ENCODE measurements around the gene PAH. TPM values are rescaled to one million over a fixed set of nuclear protein-coding genes. Genes with fewer than 3 reads are reported as not detected.

Gene PAH
- total and polyA plus RNA-seq, 2 of the 13 experiments (the other 11 are each of a cell fraction or from before 2014, with no cell fraction given), result 192 to 451 TPM

GRCh38 chr12:102851246-102851645 lies 65.8 kb downstream of the PAH start:
- BruUV-seq (replicated peaks), result no TSS peak
- intact Hi-C loops (cut with micrococcal nuclease; ENCODE audit: unreplicated experiment) (no loop called here), in situ Hi-C loops (cut with HindIII; ENCODE audit: extremely low pct_ligation_motif_present, low pct_unique_long_range_greater_than_20kb) (no loop called here)
- Histone ChIP-seq H3K9ac (ENCODE audit: insufficient read depth, low read depth, low read length) (no peak overlapping the region), H3K4me3 (replicated peaks in 1 of 3; ENCODE audit: insufficient read depth in 1 of 3, low read depth in 2 of 3, low read length in 3 of 3) (no peak overlapping the region), H3K27ac (ENCODE audit: extremely low read length, insufficient read depth, low read length) (peak overlapping the region; percentile 1), H2AFZ (ENCODE audit: low read length) (no peak overlapping the region), H3K4me1 (ENCODE audit: insufficient read depth, low read length) (peaks cover 31% of the 10 kb centered on the region), H3K9me3 (ENCODE audit: low read length) (no peaks in the 10 kb centered on the region), H3K36me3 (replicated peaks in 1 of 2; ENCODE audit: control insufficient read depth in 1 of 2, insufficient read depth in 2 of 2, low read length in 2 of 2) (peaks cover 46 to 92% of the 10 kb centered on the region in 2 experiments), H3K79me2 (ENCODE audit: insufficient read depth, low read length) (no peaks in the 10 kb centered on the region), H3K27me3 (ENCODE audit: control insufficient read depth in 1 of 2, insufficient read depth in 2 of 2, low read length in 2 of 2) (no peaks in the 10 kb centered on the region), H4K20me1 (ENCODE audit: insufficient read depth, low read length) (no peaks in the 10 kb centered on the region), H3K4me2 (ENCODE audit: low read depth, low read length) (no peak overlapping the region)
- ATAC-seq, result no peak
- ChIA-PET POLR2A (interaction anchor here (0.6 to 1.1 kb wide), 2 partner anchors 11 to 790 kb away, joined by 3 read pairs; partner anchors contain the start of gene WASHC3), CTCF (ENCODE audit: low intra/inter-chr PET ratio, low total read pairs) (no interaction called here)
- no peak for DNase-seq (ENCODE audit: low spot score)
- WGBS (ENCODE audit: low lambda C conversion rate), result 100% methylated on average over 2 of the region's 2 CpGs
- FAIRE-seq, result no peak
- TF ChIP-seq ZNF335 (CRISPR knock-in tag; IDR thresholded peaks at IDR 0.05), result no peak
- no peak for TF ChIP-seq KAT8 (CRISPR knock-in tag; IDR thresholded peaks at IDR 0.05)
- TF ChIP-seq ATF1 (CRISPR knock-in tag; IDR thresholded peaks at IDR 0.05), result no peak
- TF ChIP-seq MAFF (IDR thresholded peaks at IDR 0.05; ENCODE audit: low read depth, low read length), result no peak
- no peak for TF ChIP-seq NCOR1 (IDR thresholded peaks at IDR 0.05; ENCODE audit: borderline replicate concordance, low read length)
- no peak for TF ChIP-seq ZNF775 (CRISPR knock-in tag; IDR thresholded peaks at IDR 0.05; ENCODE audit: borderline replicate concordance)
- TF ChIP-seq ZNF772 (CRISPR knock-in tag; IDR thresholded peaks at IDR 0.05), result no peak

DNA sequence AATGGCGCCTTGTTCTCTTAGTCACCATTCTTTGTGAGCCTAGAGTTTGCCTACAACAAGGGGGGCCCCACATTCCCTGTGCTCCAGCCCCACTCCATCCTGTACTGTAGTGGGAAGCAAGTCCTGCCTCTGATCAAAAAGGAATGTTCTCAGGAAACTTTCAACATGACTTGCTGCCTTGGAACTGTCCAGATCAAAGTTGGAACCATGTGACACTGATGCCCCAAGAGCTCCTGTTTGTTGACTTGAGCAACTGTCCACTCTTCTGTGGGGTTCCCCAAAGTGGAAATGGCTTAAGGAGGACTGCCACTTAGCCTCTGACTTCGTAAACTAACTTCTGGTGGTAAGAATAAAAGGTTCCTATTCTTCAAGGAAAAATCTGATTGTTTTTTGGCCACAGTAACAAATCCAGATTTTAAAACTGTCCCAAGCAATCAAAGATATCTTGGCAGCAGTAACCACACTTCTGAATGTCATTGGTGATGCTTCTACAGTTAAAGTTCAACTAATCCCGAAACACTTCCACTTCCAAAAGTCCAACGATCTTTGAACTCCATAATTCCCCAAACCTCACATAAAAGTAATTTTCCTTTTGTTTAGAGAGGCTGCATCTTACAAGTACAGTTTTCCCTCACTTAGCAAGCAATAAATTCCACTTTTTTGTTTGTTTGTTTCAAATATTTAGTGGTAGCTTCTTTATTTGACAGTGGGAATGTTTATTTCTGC lies 67.2 kb downstream of the PAH start:
- WGBS (ENCODE audit: low lambda C conversion rate), result 69% methylated on average over 4 of the region's 4 CpGs
- H3K79me2 ChIP-seq (ENCODE audit: insufficient read depth, low read length), result no peaks in the 10 kb centered on the region
- CTCF ChIA-PET (ENCODE audit: low intra/inter-chr PET ratio, low total read pairs), result no interaction called here
- no peaks in the 10 kb centered on the region for H3K9me3 ChIP-seq (ENCODE audit: low read length)
- H3K4me1 ChIP-seq (ENCODE audit: insufficient read depth, low read length), result peaks cover 31% of the 10 kb centered on the region
- in situ Hi-C loops (cut with HindIII; ENCODE audit: extremely low pct_ligation_motif_present, low pct_unique_long_range_greater_than_20kb) (no loop called here), intact Hi-C loops (cut with micrococcal nuclease; ENCODE audit: unreplicated experiment) (no loop called here)
- H3K36me3 ChIP-seq (replicated peaks in 1 of 2; ENCODE audit: control insufficient read depth in 1 of 2, insufficient read depth in 2 of 2, low read length in 2 of 2), result peaks cover 45 to 96% of the 10 kb centered on the region in 2 experiments
- H3K4me3 ChIP-seq (replicated peaks in 1 of 3; ENCODE audit: insufficient read depth in 1 of 3, low read depth in 2 of 3, low read length in 3 of 3), result no peak overlapping the region
- FAIRE-seq (peak; percentile 57), ATAC-seq (peak; percentile 41), DNase-seq (ENCODE audit: low spot score) (no peak)
- POLR2A ChIA-PET, result no interaction called here
- H3K9ac ChIP-seq (ENCODE audit: insufficient read depth, low read depth, low read length), result no peak overlapping the region
- H3K27me3 ChIP-seq (ENCODE audit: control insufficient read depth in 1 of 2, insufficient read depth in 2 of 2, low read length in 2 of 2), result no peaks in the 10 kb centered on the region
- H3K27ac ChIP-seq (ENCODE audit: extremely low read length, insufficient read depth, low read length), result peak overlapping the region; percentile 27
- H3K4me2 ChIP-seq (ENCODE audit: low read depth, low read length), result peak overlapping the region; percentile 31
- no peak overlapping the region for H2AFZ ChIP-seq (ENCODE audit: low read length)
- TSS peak; percentile 6 for BruUV-seq (replicated peaks)
- no peaks in the 10 kb centered on the region for H4K20me1 ChIP-seq (ENCODE audit: insufficient read depth, low read length)
- no peak for TF ChIP-seq ZNF430 (CRISPR knock-in tag; IDR thresholded peaks at IDR 0.05)
- no peak for TF ChIP-seq KDM4B (CRISPR knock-in tag; IDR thresholded peaks at IDR 0.05)
- TF ChIP-seq ESRRA (CRISPR knock-in tag; IDR thresholded peaks at IDR 0.05; ENCODE audit: low read depth), result no peak
- TF ChIP-seq ELF3 (CRISPR knock-in tag; IDR thresholded peaks at IDR 0.05), result no peak
- no peak for TF ChIP-seq PAWR (CRISPR knock-in tag; IDR thresholded peaks at IDR 0.05; ENCODE audit: borderline replicate concordance)
- TF ChIP-seq ZNF768 (CRISPR knock-in tag; IDR thresholded peaks at IDR 0.05), result no peak
- no peak for TF ChIP-seq RELA (CRISPR knock-in tag; IDR thresholded peaks at IDR 0.05)
- no peak for TF ChIP-seq STAG1 (CRISPR knock-in tag; IDR thresholded peaks at IDR 0.05)
- no peak for TF ChIP-seq MXD4 (CRISPR knock-in tag; IDR thresholded peaks at IDR 0.05)
- no peak for TF ChIP-seq CEBPG (CRISPR knock-in tag; IDR thresholded peaks at IDR 0.05)
- TF ChIP-seq RFX3 (CRISPR knock-in tag; IDR thresholded peaks at IDR 0.05), result no peak
- no peak for TF ChIP-seq KLF11 (CRISPR knock-in tag; IDR thresholded peaks at IDR 0.05)
- no peak for TF ChIP-seq NFE2L1 (CRISPR knock-in tag; IDR thresholded peaks at IDR 0.05; ENCODE audit: borderline replicate concordance)
- TF ChIP-seq ZNF234 (CRISPR knock-in tag; conservative IDR thresholded peaks at IDR 0.05), result no peak
- TF ChIP-seq ZNF30 (CRISPR knock-in tag; IDR thresholded peaks at IDR 0.05), result no peak

All from HepG2 (cell line).